PFSK-1 (cell line): ENCODE measurements around the gene C2.

ENCODE experiments used
- FOXP2 ChIP-seq: optimal IDR thresholded peaks from 2 replicates; pipeline ENCODE3; 2011; ENCODE audit warnings: borderline replicate concordance, control low read depth, inconsistent platforms; ENCODE audit not compliant: insufficient read depth; ENCODE audit errors: extremely low read length, extremely low read depth
- POLR2AphosphoS5 ChIP-seq: IDR thresholded peaks from 2 replicates; pipeline ENCODE4 v1.6.1; 2012; ENCODE audit warnings: low read depth, mild to moderate bottlenecking, control low read depth, low read length, moderate library complexity
- REST ChIP-seq, 2 experiments: IDR thresholded peaks; 2 replicates each; pipeline versions ENCODE4 v1.6.1 to v1.8.0; 2011 to 2012; ENCODE audit warnings: low read depth in 2 of 2, low read length in 2 of 2, control low read depth in 1 of 2, inconsistent platforms in 1 of 2, mild to moderate bottlenecking in 1 of 2, moderate library complexity in 1 of 2; ENCODE audit not compliant: insufficient read depth in 1 of 2
- SIN3A ChIP-seq: IDR thresholded peaks from 2 replicates; pipeline ENCODE4 v1.6.1; 2012; ENCODE audit warnings: mild to moderate bottlenecking, low read length, moderate library complexity, borderline replicate concordance; ENCODE audit not compliant: insufficient read depth
- TAF1 ChIP-seq: IDR thresholded peaks from 2 replicates; pipeline ENCODE4 v1.6.1; 2012; ENCODE audit warnings: low read length, control low read depth, borderline replicate concordance; ENCODE audit not compliant: insufficient read depth

C2 gene

GRCh38 chr6:31898383-31899011, 29.0 kb upstream of the C2 start:
- TF ChIP-seq POLR2AphosphoS5 (no peak; the same call in 1 of the 2 replicates), SIN3A (0 out of 2 replicates have a peak, but pooled peaks have one; percentile 51), REST (IDR thresholded peaks at IDR 0.05; ENCODE audit: insufficient read depth in 1 of 2, low read depth in 2 of 2, low read length in 2 of 2) (no peak), TAF1 (no peak), FOXP2 (no peak)

GRCh38 chr6:31899215-31899614, 28.3 kb upstream of the C2 start:
- TF ChIP-seq SIN3A (no peak), REST (IDR thresholded peaks at IDR 0.05; ENCODE audit: insufficient read depth in 1 of 2, low read depth in 2 of 2, low read length in 2 of 2) (no peak), TAF1 (no peak)

GRCh38 chr6:31899882-31900722, 27.4 kb upstream of the C2 start:
- TF ChIP-seq FOXP2 = no peak
- TF ChIP-seq TAF1 = no peak

- TF ChIP-seq REST (IDR thresholded peaks at IDR 0.05; ENCODE audit: insufficient read depth in 1 of 2, low read depth in 2 of 2, low read length in 2 of 2) (no peak), FOXP2 (no peak), POLR2AphosphoS5 (no peak), TAF1 (no peak), SIN3A (no peak)
These were observed 26.6 kb upstream of the C2 start for GRCh38 chr6:31900917-31901414.

- peak; percentile 44; the same call in 1 of the 2 replicates for TF ChIP-seq SIN3A
- TF ChIP-seq REST (IDR thresholded peaks at IDR 0.05; ENCODE audit: insufficient read depth in 1 of 2, low read depth in 2 of 2, low read length in 2 of 2) = no peak
- TF ChIP-seq POLR2AphosphoS5 = no peak
- TF ChIP-seq TAF1 = no peak
- TF ChIP-seq FOXP2 = no peak
These were observed 26.0 kb upstream of the C2 start for GRCh38 chr6:31901415-31901952.
